ENCODE measurements around the gene KRT13. TPM values are rescaled to one million over a fixed set of nuclear protein-coding genes. Genes with fewer than 3 reads are reported as not detected.

Gene KRT13
- total RNA-seq, 1 donor from 2014 or later = 1.9 TPM

GRCh38 chr17:41510251-41511065 is 5.0 kb upstream of the KRT13 start:
- no peaks in the 10 kb centered on the region for H3K9me3 ChIP-seq
- no peaks in the 10 kb centered on the region for H3K27me3 ChIP-seq
- H3K36me3 ChIP-seq = no peaks in the 10 kb centered on the region
- no peaks in the 10 kb centered on the region for H3K4me1 ChIP-seq
- H3K27ac ChIP-seq = no peak overlapping the region
- no peak for DNase-seq (ENCODE audit: low spot score in 2 of 2)
- TF ChIP-seq, protein P1, sequence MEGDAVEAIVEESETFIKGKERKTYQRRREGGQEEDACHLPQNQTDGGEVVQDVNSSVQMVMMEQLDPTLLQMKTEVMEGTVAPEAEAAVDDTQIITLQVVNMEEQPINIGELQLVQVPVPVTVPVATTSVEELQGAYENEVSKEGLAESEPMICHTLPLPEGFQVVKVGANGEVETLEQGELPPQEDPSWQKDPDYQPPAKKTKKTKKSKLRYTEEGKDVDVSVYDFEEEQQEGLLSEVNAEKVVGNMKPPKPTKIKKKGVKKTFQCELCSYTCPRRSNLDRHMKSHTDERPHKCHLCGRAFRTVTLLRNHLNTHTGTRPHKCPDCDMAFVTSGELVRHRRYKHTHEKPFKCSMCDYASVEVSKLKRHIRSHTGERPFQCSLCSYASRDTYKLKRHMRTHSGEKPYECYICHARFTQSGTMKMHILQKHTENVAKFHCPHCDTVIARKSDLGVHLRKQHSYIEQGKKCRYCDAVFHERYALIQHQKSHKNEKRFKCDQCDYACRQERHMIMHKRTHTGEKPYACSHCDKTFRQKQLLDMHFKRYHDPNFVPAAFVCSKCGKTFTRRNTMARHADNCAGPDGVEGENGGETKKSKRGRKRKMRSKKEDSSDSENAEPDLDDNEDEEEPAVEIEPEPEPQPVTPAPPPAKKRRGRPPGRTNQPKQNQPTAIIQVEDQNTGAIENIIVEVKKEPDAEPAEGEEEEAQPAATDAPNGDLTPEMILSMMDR (IDR thresholded peaks at IDR 0.05) = no peak
- intact Hi-C loops (cut with DNase I) = no loop called here
- no peak overlapping the region for H3K4me3 ChIP-seq

- Histone ChIP-seq H3K27me3 (no peaks in the 10 kb centered on the region), H3K36me3 (no peaks in the 10 kb centered on the region), H3K4me3 (no peak overlapping the region), H3K27ac (no peak overlapping the region), H3K4me1 (no peaks in the 10 kb centered on the region), H3K9me3 (no peaks in the 10 kb centered on the region)
- no peak for DNase-seq (ENCODE audit: low spot score in 2 of 2)
- intact Hi-C loops (cut with DNase I) = no loop called here
- TF ChIP-seq, protein P1 (IDR thresholded peaks at IDR 0.05) = no peak
Measured at GRCh38 chr17:41507315-41507880, 2.0 kb upstream of the KRT13 start.

DNA sequence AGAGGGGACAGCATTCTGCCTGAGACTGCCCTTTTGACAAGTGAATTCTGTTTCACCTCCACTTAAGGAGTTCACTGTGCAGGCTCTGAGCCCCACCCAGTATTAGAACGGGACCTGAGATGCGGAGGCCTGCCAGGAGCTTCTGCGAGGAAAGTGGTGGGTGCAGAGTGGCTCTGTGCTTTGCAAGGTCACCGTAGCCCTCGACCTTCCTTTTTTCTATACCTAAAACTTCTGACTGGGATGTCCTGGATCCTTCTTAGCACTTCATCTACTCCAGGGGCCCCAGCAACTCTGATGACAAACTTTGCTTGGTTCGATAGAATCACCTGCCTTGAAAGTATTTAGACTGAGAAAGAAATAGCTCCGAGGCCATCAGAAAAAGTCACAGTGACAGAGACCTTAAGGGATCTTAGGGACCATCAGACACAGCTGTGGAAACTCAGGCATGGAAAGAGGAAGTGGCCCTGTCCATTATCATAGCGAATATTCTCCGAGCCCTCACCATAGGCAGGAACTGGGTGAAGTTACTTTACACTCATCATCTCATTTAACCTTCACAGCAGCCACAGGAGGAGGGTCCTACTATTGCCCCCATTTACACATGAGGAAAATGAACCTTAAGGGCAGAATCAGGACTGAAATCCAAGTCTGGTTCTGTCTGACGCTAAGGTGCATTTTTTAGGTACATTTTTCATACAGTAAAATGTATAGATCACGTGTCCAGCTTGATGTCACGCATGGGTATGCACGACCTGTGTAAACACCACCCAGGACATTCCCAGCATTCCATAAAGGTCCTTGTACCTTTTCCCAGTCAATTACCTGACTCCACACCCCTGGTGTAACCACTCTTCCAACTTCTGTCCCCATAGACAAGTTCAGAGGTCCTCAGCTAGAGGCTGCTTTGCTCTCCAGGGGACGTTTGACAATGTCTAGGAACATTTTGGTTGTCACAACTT is 676 bp upstream of the KRT13 start:
- no peak overlapping the region for H3K4me3 ChIP-seq
- intact Hi-C loops (cut with DNase I) = no loop called here
- no peaks in the 10 kb centered on the region for H3K9me3 ChIP-seq
- no peaks in the 10 kb centered on the region for H3K27me3 ChIP-seq
- H3K4me1 ChIP-seq = no peaks in the 10 kb centered on the region
- TF ChIP-seq, protein P1 (IDR thresholded peaks at IDR 0.05) = no peak
- H3K36me3 ChIP-seq = no peaks in the 10 kb centered on the region
- H3K27ac ChIP-seq = no peak overlapping the region
- DNase-seq (ENCODE audit: low spot score in 2 of 2) = no peak

DNA sequence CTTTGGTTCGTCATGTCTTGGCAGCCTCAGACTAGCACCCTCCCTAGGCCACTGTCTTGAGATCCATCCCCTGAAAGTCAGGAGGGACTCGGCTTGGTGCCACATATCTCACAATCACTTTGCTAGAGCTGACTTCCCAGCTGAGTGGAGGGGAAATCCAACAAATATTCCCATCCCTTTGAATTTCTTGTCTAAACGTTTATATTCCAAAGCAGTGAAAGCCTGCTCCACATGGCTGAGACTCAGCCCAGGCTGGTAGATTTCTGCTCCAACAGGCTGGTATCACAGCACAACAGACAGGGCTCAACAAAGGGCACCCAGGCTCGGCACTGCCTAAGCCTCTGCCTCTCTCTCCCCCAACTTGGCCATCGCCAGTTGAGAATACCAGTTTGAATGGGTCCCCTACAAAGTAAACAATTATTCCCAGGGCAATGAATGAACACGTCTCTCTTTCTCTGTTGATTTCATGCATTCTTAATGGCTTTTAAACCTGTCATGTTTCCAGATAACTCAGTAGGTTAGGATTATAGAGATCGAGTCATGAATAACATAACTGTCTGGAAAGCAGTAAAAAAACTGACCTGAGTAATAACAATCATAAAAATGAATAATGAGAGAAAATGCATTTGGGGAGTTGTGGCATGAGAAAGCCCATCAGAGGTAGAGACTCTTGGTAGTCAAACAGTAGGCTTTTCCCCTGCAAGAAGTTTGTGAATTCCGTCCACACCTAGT is 1.0 kb downstream of the KRT13 start:
- no peak overlapping the region for H3K27ac ChIP-seq
- no peaks in the 10 kb centered on the region for H3K4me1 ChIP-seq
- H3K9me3 ChIP-seq = no peaks in the 10 kb centered on the region
- H3K36me3 ChIP-seq = no peaks in the 10 kb centered on the region
- intact Hi-C loops (cut with DNase I) = no loop called here
- H3K4me3 ChIP-seq = no peak overlapping the region
- no peak for DNase-seq (ENCODE audit: low spot score in 2 of 2)
- H3K27me3 ChIP-seq = no peaks in the 10 kb centered on the region
- TF ChIP-seq, protein P1 (IDR thresholded peaks at IDR 0.05) = no peak

DNA sequence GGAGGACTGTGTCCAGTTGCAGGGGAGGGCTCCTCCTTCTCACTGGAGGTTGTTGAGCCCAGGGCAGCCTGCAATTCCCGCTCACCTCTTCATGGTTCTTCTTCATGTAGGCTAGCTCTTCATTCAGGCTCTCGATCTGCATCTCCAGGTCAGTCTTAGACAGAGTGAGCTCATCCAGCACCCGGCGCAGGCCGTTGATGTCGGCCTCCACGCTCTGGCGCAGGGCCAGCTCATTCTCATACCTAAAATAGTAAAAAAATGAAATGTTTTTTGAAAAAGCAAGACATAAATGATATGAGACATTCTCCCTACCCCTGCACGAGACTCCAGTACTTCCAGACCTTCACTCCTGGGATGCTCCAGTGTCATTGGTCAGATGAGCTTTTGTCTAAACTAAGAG is 2.2 kb downstream of the KRT13 start:
- intact Hi-C loops (cut with DNase I) = no loop called here
- TF ChIP-seq, protein P1 (IDR thresholded peaks at IDR 0.05) = no peak
- Histone ChIP-seq H3K4me1 (no peaks in the 10 kb centered on the region), H3K27me3 (no peaks in the 10 kb centered on the region), H3K4me3 (no peak overlapping the region), H3K36me3 (no peaks in the 10 kb centered on the region), H3K9me3 (no peaks in the 10 kb centered on the region), H3K27ac (no peak overlapping the region)
- DNase-seq (ENCODE audit: low spot score in 2 of 2) = no peak
